B cell (primary cell): Measurements from ENCODE around the gene PDGFC. TPM values are rescaled to one million over a fixed set of nuclear protein-coding genes. Genes with fewer than 3 reads are reported as not detected.

Source experiments
- ATAC-seq: fragments of 200-7000 bp; cut with Tn5 transposase; one replicate; pipeline ENCODE4 v1.10.0; 2021; ENCODE audit warnings: low read depth, mild to moderate bottlenecking, moderate number of reproducible peaks, moderate library complexity
- CTCF ChIA-PET: fragments of 350-600 bp; sonication (Branson Sonifier 250); formaldehyde crosslinking; loops from one replicate; lab custom pipeline; 2021; ENCODE audit warnings: antibody characterized with exemption, inconsistent platforms; lab: Charles Lee
- POLR2A ChIA-PET: fragments of 350-600 bp; sonication (Branson Sonifier 250); formaldehyde crosslinking; loops from one replicate; lab custom pipeline; 2021; ENCODE audit warnings: antibody characterized with exemption; lab: Charles Lee
- DNase-seq: peaks from one replicate; pipeline ENCODE4 v3.0.0; 2013
- H2AFZ ChIP-seq: 2 replicates; pipeline ENCODE4 v1.6.1; 2012; ENCODE audit warnings: mild to moderate bottlenecking, low read depth, low read length; ENCODE audit not compliant: insufficient read depth, poor library complexity, severe bottlenecking
- H3K27ac ChIP-seq, 2 donors: 1 replicate in 1 of 2; 2 replicates in 1 of 2; pipeline ENCODE4 v1.5.1; 2012 to 2013; ENCODE audit warnings: low read length in 2 of 2, mild to moderate bottlenecking in 2 of 2, moderate library complexity in 1 of 2
- H3K27me3 ChIP-seq, 4 experiments: fragments of 200-600 bp in 1 of 4; sonication (generic) in 1 of 4; replicated peaks in 1 of 4; 1 replicate in 2 of 4; 2 replicates in 2 of 4; pipeline versions ENCODE4 v1.6.1 to v1.7.0; 2013 to 2016; ENCODE audit warnings: low read length in 3 of 4, mild to moderate bottlenecking in 2 of 4, mixed read lengths in 1 of 4, moderate library complexity in 1 of 4; ENCODE audit not compliant: insufficient read depth in 4 of 4, control insufficient read depth in 3 of 4; ENCODE audit errors: control extremely low read depth in 1 of 4
- H3K36me3 ChIP-seq, 2 experiments: replicated peaks in 1 of 2; 1 replicate in 1 of 2; 2 replicates in 1 of 2; pipeline versions ENCODE4 v1.6.1 to v1.7.1; 2013; ENCODE audit warnings: low read length in 1 of 2; ENCODE audit not compliant: insufficient read depth in 2 of 2, control insufficient read depth in 1 of 2; ENCODE audit errors: control extremely low read depth in 1 of 2, extremely low read depth in 1 of 2
- H3K4me1 ChIP-seq, 2 donors: fragments of 200-600 bp in 1 of 2; sonication (generic) in 1 of 2; 1 replicate in 1 of 2; 2 replicates in 1 of 2; pipeline versions ENCODE4 v1.5.1 to v1.6.1; 2013 to 2017; ENCODE audit warnings: low read length in 2 of 2; ENCODE audit not compliant: control insufficient read depth in 2 of 2, insufficient read depth in 2 of 2
- H3K4me2 ChIP-seq: replicated peaks from 2 replicates; pipeline ENCODE3; 2012; ENCODE audit warnings: mild to moderate bottlenecking, low read depth, low read length; ENCODE audit not compliant: poor library complexity, severe bottlenecking
- H3K4me3 ChIP-seq, 5 experiments: fragments of 200-600 bp in 1 of 5; sonication (generic) in 1 of 5; 1 replicate in 3 of 5; 2 replicates in 2 of 5; pipeline versions ENCODE4 v1.5.1 to v1.7.0; 2011 to 2016; ENCODE audit warnings: low read length in 4 of 5, mild to moderate bottlenecking in 4 of 5, low read depth in 2 of 5, control low read depth in 1 of 5, moderate library complexity in 1 of 5; ENCODE audit not compliant: insufficient read depth in 1 of 5; ENCODE audit errors: control extremely low read depth in 1 of 5, extremely low read depth in 1 of 5
- H3K79me2 ChIP-seq: fragments of 200-600 bp; sonication (generic); one replicate; pipeline ENCODE4 v1.6.0; 2016; ENCODE audit warnings: low read length; ENCODE audit not compliant: control insufficient read depth, insufficient read depth
- H3K9ac ChIP-seq: fragments of 200-600 bp; sonication (generic); 2 replicates; pipeline ENCODE4 v1.6.1; 2017; ENCODE audit warnings: mild to moderate bottlenecking, low read length, moderate library complexity
- H3K9me3 ChIP-seq, 3 donors: one replicate each; pipeline versions ENCODE4 v1.6.1 to v1.7.1; 2013; ENCODE audit warnings: low read length in 2 of 3; ENCODE audit not compliant: control insufficient read depth in 2 of 3, insufficient read depth in 1 of 3; ENCODE audit errors: control extremely low read depth in 1 of 3
- H4K20me1 ChIP-seq: 2 replicates; pipeline ENCODE4 v1.6.0; 2012; ENCODE audit warnings: mild to moderate bottlenecking, low read length; ENCODE audit not compliant: insufficient read depth, control insufficient read depth, poor library complexity, severe bottlenecking
- H3K27ac Mint-ChIP-seq: one replicate; pipeline ENCODE4 v1.8.0; 2021; ENCODE audit warnings: mixed read lengths
- H3K27me3 Mint-ChIP-seq: one replicate; pipeline ENCODE4 v1.8.0; 2021; ENCODE audit warnings: mixed read lengths
- H3K4me1 Mint-ChIP-seq: one replicate; pipeline ENCODE4 v1.8.0; 2021; ENCODE audit warnings: mixed read lengths
- H3K4me3 Mint-ChIP-seq: one replicate; pipeline ENCODE4 v1.8.0; 2021; ENCODE audit warnings: mixed read lengths
- H3K9me3 Mint-ChIP-seq: one replicate; pipeline ENCODE4 v1.8.0; 2022; ENCODE audit warnings: mixed read lengths; ENCODE audit not compliant: insufficient read depth
- CTCF ChIP-seq: fragments of 200-600 bp; IDR thresholded peaks from one replicate; pipeline ENCODE4 v1.8.0; 2022; ENCODE audit warnings: antibody characterized with exemption, mild to moderate bottlenecking
- EZH2 ChIP-seq: IDR thresholded peaks from 2 replicates; pipeline ENCODE4 v1.6.1; 2012; ENCODE audit warnings: borderline replicate concordance, low read depth, mild to moderate bottlenecking, moderate library complexity, low read length; ENCODE audit not compliant: insufficient read depth, poor library complexity, severe bottlenecking
- WGBS: methylation state at CpG from one replicate; pipeline ENCODE4 v1.1.5; 2013; ENCODE audit warnings: missing lambda C conversion rate; ENCODE audit not compliant: insufficient coverage; 5-methylcytosine and 5-hydroxymethylcytosine counted together
- intact Hi-C: fragments of 100-400 bp; cut with micrococcal nuclease; formaldehyde crosslinking; loops from one replicate; pipeline ENCODE4 v1.10.0; 2022
- polyA minus RNA-seq: library from RNA; depleted of rRNA, polyadenylated mRNA; stranded (reverse); fragments of >200 nt; gene quantifications from 2 replicates; pipeline ENCODE4 v1.2.3, GENCODE V29; 2012
- polyA plus RNA-seq: library from polyadenylated mRNA; depleted of rRNA; stranded (reverse); fragments of >200 nt; gene quantifications from 2 replicates; pipeline ENCODE4 v1.2.3, GENCODE V29; 2012
- total RNA-seq, 2 donors: library from RNA; stranded (reverse); fragments of 120-200 nt in 1 of 2; gene quantifications; 1 replicate in 1 of 2; 2 replicates in 1 of 2; pipeline versions ENCODE4 v1.2.3 to v1.2.4, GENCODE V29; 2013 to 2022

PDGFC gene
- 0.10 TPM in 1 of 2 replicates, not detected in the other for total RNA-seq
- 2.0 TPM for total RNA-seq (2013)
- not detected in 2 replicates for polyA plus RNA-seq
- 0.64 TPM in 1 of 2 replicates, not detected in the other for polyA minus RNA-seq

GRCh38 chr4:156971676-156972378, at the start of gene PDGFC:
Gene PDGFC (minus strand): TSS chr4:156971799. CDS start chr4:156970903, 896 bp downstream.
- H3K9me3 Mint-ChIP-seq, result peaks cover 7% of the 10 kb centered on the region
- no peaks in the 10 kb centered on the region for H3K36me3 ChIP-seq
- no peak for TF ChIP-seq EZH2
- no peak for TF ChIP-seq CTCF
- H3K79me2 ChIP-seq, result no peaks in the 10 kb centered on the region
- H3K9ac ChIP-seq, result peak within 1 kb of the TSS; percentile 14
- H3K27me3 Mint-ChIP-seq, result peaks cover 44% of the 10 kb centered on the region
- H3K4me3 ChIP-seq, result peak within 1 kb of the TSS in 4 of 5 experiments; percentile 10 to 40 (median 22)
- DNase-seq (peak; percentile 13), ATAC-seq (no peak)
- H3K27ac ChIP-seq, result no peak within 1 kb of the TSS
- ChIA-PET CTCF (no interaction called here), POLR2A (no interaction called here)
- H3K4me2 ChIP-seq, result peak within 1 kb of the TSS; percentile 67
- peaks cover 9 to 11% of the 10 kb centered on the region in 2 donors for H3K4me1 ChIP-seq
- peaks cover 0 to 26% (median 14%) of the 10 kb centered on the region in 4 experiments for H3K27me3 ChIP-seq
- intact Hi-C loops, result no loop called here
- H2AFZ ChIP-seq, result peak within 1 kb of the TSS; percentile 36
- H3K4me1 Mint-ChIP-seq, result peaks cover 16% of the 10 kb centered on the region
- no peak within 1 kb of the TSS for H3K27ac Mint-ChIP-seq
- peak within 1 kb of the TSS; percentile 69 for H3K4me3 Mint-ChIP-seq
- peaks cover 0 to 5% (median 0%) of the 10 kb centered on the region in 3 donors for H3K9me3 ChIP-seq
- WGBS, result 4% methylated on average over 51 of the region's 60 CpGs
- no peaks in the 10 kb centered on the region for H4K20me1 ChIP-seq

- intact Hi-C loops, result no loop called here
- Histone ChIP-seq H3K4me2 (no peak overlapping the region), H3K9me3 (peaks cover 0 to 2% (median 0%) of the 10 kb centered on the region in 3 donors), H3K27ac (no peak overlapping the region), H3K9ac (no peak overlapping the region), H3K4me1 (no peaks in the 10 kb centered on the region), H3K36me3 (no peaks in the 10 kb centered on the region), H3K4me3 (no peak overlapping the region), H2AFZ (no peak overlapping the region), H3K27me3 (no peaks in the 10 kb centered on the region), H3K79me2 (no peaks in the 10 kb centered on the region), H4K20me1 (no peaks in the 10 kb centered on the region)
- Mint-ChIP-seq H3K9me3 (no peaks in the 10 kb centered on the region), H3K4me3 (no peak overlapping the region), H3K4me1 (no peaks in the 10 kb centered on the region), H3K27me3 (no peaks in the 10 kb centered on the region), H3K27ac (no peak overlapping the region)
- POLR2A ChIA-PET, result no interaction called here
- DNase-seq (no peak), ATAC-seq (no peak)
- TF ChIP-seq CTCF, result no peak
- no peak for TF ChIP-seq EZH2
- WGBS, result 86% methylated on average over 1 of the region's 1 CpG
- CTCF ChIA-PET, result no interaction called here
Measured at GRCh38 chr4:157020882-157021281, 49.3 kb upstream of the PDGFC start.
